ENCODE measurements around the gene MTA1.

- TF ChIP-seq CTCF (conservative IDR thresholded peaks at IDR 0.05; ENCODE audit: low read length) = no peak
- no peak for TF ChIP-seq EZH2phosphoT487 (IDR thresholded peaks at IDR 0.05; ENCODE audit: borderline replicate concordance, low read depth, low read length)
These were observed 7.8 kb downstream of the MTA1 start for GRCh38 chr14:105427412-105427811.

Measured in OCI-LY7 (cell line).